Measurements from ENCODE around the gene STK35.

The STK35 gene

GRCh38 chr20:2174067-2174466, 72.4 kb downstream of the STK35 start:
- Histone ChIP-seq H3K4me1 (ENCODE audit: insufficient read depth, low read length, severe bottlenecking) (no peaks in the 10 kb centered on the region), H3K4me2 (ENCODE audit: low read length) (no peak overlapping the region)
- no peak for TF ChIP-seq EZH2 (IDR thresholded peaks at IDR 0.05; ENCODE audit: borderline replicate concordance, low read length)
- TF ChIP-seq CTCF (IDR thresholded peaks at IDR 0.05; ENCODE audit: low read length): no peak

GRCh38 chr20:2176946-2177345, 75.3 kb downstream of the STK35 start:
- no peak overlapping the region for H3K9ac ChIP-seq (ENCODE audit: low read length)
- H4K20me1 ChIP-seq (ENCODE audit: insufficient read depth, low read length): no peaks in the 10 kb centered on the region
- no peaks in the 10 kb centered on the region for H3K4me1 ChIP-seq (ENCODE audit: insufficient read depth, low read length, severe bottlenecking)
- no peaks in the 10 kb centered on the region for H3K79me2 ChIP-seq (ENCODE audit: insufficient read depth, low read length)
- H2AFZ ChIP-seq (ENCODE audit: low read length): no peak overlapping the region
- H3K27ac ChIP-seq (ENCODE audit: low read depth, low read length, poor library complexity, severe bottlenecking): no peak overlapping the region
- H3F3A ChIP-seq (ENCODE audit: insufficient read depth, low read length): no peaks in the 10 kb centered on the region
- no peaks in the 10 kb centered on the region for H3K27me3 ChIP-seq (ENCODE audit: insufficient read depth, low read length)
- no peaks in the 10 kb centered on the region for H3K9me3 ChIP-seq (ENCODE audit: low read length)
- TF ChIP-seq CTCF (IDR thresholded peaks at IDR 0.05; ENCODE audit: low read length): no peak
- TF ChIP-seq EZH2 (IDR thresholded peaks at IDR 0.05; ENCODE audit: borderline replicate concordance, low read length): no peak
- H3K4me3 ChIP-seq (ENCODE audit: low read depth, low read length, poor library complexity, severe bottlenecking): no peak overlapping the region
- no peaks in the 10 kb centered on the region for H3K9me2 ChIP-seq (ENCODE audit: low read depth, low read length)
- no peak overlapping the region for H3K4me2 ChIP-seq (ENCODE audit: low read length)
- no peaks in the 10 kb centered on the region for H3K36me3 ChIP-seq (ENCODE audit: insufficient read depth, low read length)

More at GRCh38 chr20:2174067-2174466, 72.4 kb downstream of the STK35 start:
- H3K27ac ChIP-seq (ENCODE audit: low read depth, low read length, poor library complexity, severe bottlenecking): no peak overlapping the region
- no peaks in the 10 kb centered on the region for H3K36me3 ChIP-seq (ENCODE audit: insufficient read depth, low read length)
- H3K9me3 ChIP-seq (ENCODE audit: low read length): no peaks in the 10 kb centered on the region
- H4K20me1 ChIP-seq (ENCODE audit: insufficient read depth, low read length): no peaks in the 10 kb centered on the region
- H3K79me2 ChIP-seq (ENCODE audit: insufficient read depth, low read length): no peaks in the 10 kb centered on the region
- no peaks in the 10 kb centered on the region for H3K27me3 ChIP-seq (ENCODE audit: insufficient read depth, low read length)
- H3K9me2 ChIP-seq (ENCODE audit: low read depth, low read length): no peaks in the 10 kb centered on the region
- no peak overlapping the region for H2AFZ ChIP-seq (ENCODE audit: low read length)
- H3K9ac ChIP-seq (ENCODE audit: low read length): no peak overlapping the region
- no peaks in the 10 kb centered on the region for H3F3A ChIP-seq (ENCODE audit: insufficient read depth, low read length)
- H3K4me3 ChIP-seq (ENCODE audit: low read depth, low read length, poor library complexity, severe bottlenecking): no peak overlapping the region

GRCh38 chr20:2178318-2179232, 76.9 kb downstream of the STK35 start:
- no peaks in the 10 kb centered on the region for H3K79me2 ChIP-seq (ENCODE audit: insufficient read depth, low read length)
- no peaks in the 10 kb centered on the region for H3K27me3 ChIP-seq (ENCODE audit: insufficient read depth, low read length)
- no peak overlapping the region for H3K9ac ChIP-seq (ENCODE audit: low read length)
- H3F3A ChIP-seq (ENCODE audit: insufficient read depth, low read length): no peaks in the 10 kb centered on the region
- H3K4me1 ChIP-seq (ENCODE audit: insufficient read depth, low read length, severe bottlenecking): no peaks in the 10 kb centered on the region
- no peak overlapping the region for H3K4me3 ChIP-seq (ENCODE audit: low read depth, low read length, poor library complexity, severe bottlenecking)
- H3K9me2 ChIP-seq (ENCODE audit: low read depth, low read length): no peaks in the 10 kb centered on the region
- H3K27ac ChIP-seq (ENCODE audit: low read depth, low read length, poor library complexity, severe bottlenecking): no peak overlapping the region
- no peaks in the 10 kb centered on the region for H4K20me1 ChIP-seq (ENCODE audit: insufficient read depth, low read length)
- H3K4me2 ChIP-seq (ENCODE audit: low read length): no peak overlapping the region
- TF ChIP-seq CTCF (IDR thresholded peaks at IDR 0.05; ENCODE audit: low read length) (no peak), EZH2 (IDR thresholded peaks at IDR 0.05; ENCODE audit: borderline replicate concordance, low read length) (no peak)
- H3K9me3 ChIP-seq (ENCODE audit: low read length): no peaks in the 10 kb centered on the region
- no peaks in the 10 kb centered on the region for H3K36me3 ChIP-seq (ENCODE audit: insufficient read depth, low read length)
- no peak overlapping the region for H2AFZ ChIP-seq (ENCODE audit: low read length)

All from OCI-LY1 (cell line).